HepG2 (cell line): ENCODE measurements around the gene TCEA3.

Experiments used
- CHD2 ChIP-seq: IDR thresholded peaks from 2 replicates; pipeline ENCODE4 v1.6.1; 2011; ENCODE audit warnings: low read depth, low read length, improper control_type of control experiment
- NR3C1 ChIP-seq: sonication (generic); formaldehyde crosslinking; IDR thresholded peaks from 2 replicates; pipeline ENCODE4 v1.4.0; 2020; ENCODE audit warnings: missing genetic modification reagents
- ZIK1 ChIP-seq: sonication (generic); formaldehyde crosslinking; IDR thresholded peaks from 2 replicates; pipeline ENCODE4 v1.5.0; 2020; ENCODE audit warnings: mild to moderate bottlenecking, low read depth, missing genetic modification reagents, borderline replicate concordance
- ZKSCAN5 ChIP-seq: sonication (generic); formaldehyde crosslinking; IDR thresholded peaks from 2 replicates; pipeline ENCODE4 v1.5.1; 2020; ENCODE audit warnings: mild to moderate bottlenecking, missing genetic modification reagents

DNA sequence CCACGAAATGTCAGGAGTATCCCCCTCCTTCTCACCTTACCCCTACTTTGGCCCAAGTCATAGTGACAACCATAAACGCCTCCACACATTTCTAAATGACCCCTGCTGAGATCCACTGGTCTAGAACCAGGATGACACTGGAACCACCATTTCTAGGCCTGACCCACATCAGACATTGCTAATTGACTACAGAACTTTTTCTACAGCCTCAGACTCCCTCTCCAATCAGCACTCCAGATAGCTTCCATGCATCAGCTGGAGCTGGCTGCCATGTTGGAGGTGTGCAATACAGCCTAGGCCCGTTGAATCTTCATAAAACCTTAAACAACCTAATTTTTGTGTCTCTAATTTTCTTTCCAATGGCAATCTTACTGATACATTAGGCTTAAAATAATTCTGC is 18.6 kb downstream of the TCEA3 start:
- TF ChIP-seq ZIK1 (no peak), NR3C1 (CRISPR knock-in tag) (no peak), CHD2 (no peak), ZKSCAN5 (CRISPR knock-in tag) (no peak)
